H1 (cell line): ENCODE measurements around the gene TMED8. TPM values are rescaled to one million over a fixed set of nuclear protein-coding genes. Genes with fewer than 3 reads are reported as not detected.

ENCODE experiments used
- BCL11A ChIP-seq, 2 experiments: IDR thresholded peaks; one replicate each; pipeline ENCODE4 v1.6.1; 2011; ENCODE audit warnings: low read depth in 2 of 2, low read length in 2 of 2, mild to moderate bottlenecking in 2 of 2
- CBX8 ChIP-seq: fragments of 300-800, 300-1000 bp; sonication (generic); IDR thresholded peaks from 2 replicates; pipeline ENCODE4 v1.7.1; 2016; ENCODE audit warnings: low read depth, low read length, borderline replicate concordance
- CEBPB ChIP-seq: IDR thresholded peaks from 2 replicates; pipeline ENCODE4 v1.6.1; 2012; ENCODE audit warnings: low read depth, low read length
- CHD1 ChIP-seq: IDR thresholded peaks from 2 replicates; pipeline ENCODE4 v1.6.1; 2012; ENCODE audit warnings: low read depth, low read length, improper control_type of control experiment
- CHD2 ChIP-seq: IDR thresholded peaks from 2 replicates; pipeline ENCODE4 v1.6.1; 2012; ENCODE audit warnings: low read length, improper control_type of control experiment
- KDM5A ChIP-seq: fragments of 200-600 bp; IDR thresholded peaks from 2 replicates; pipeline ENCODE4 v1.7.1; 2012; ENCODE audit warnings: mild to moderate bottlenecking, low read length, inconsistent platforms, mixed read lengths
- PHF8 ChIP-seq: fragments of 200-600 bp; sonication (generic); conservative IDR thresholded peaks from 2 replicates; pipeline ENCODE4 v1.7.1; 2012; ENCODE audit warnings: low read depth, mild to moderate bottlenecking, inconsistent platforms, low read length, moderate library complexity
- SUZ12 ChIP-seq: fragments of 200-600 bp; sonication (generic); IDR thresholded peaks from 2 replicates; pipeline ENCODE4 v1.6.1; 2012; ENCODE audit warnings: mild to moderate bottlenecking, inconsistent platforms, low read length, moderate library complexity, mixed read lengths
- TCF12 ChIP-seq: IDR thresholded peaks from 2 replicates; pipeline ENCODE4 v1.6.1; 2011; ENCODE audit warnings: low read depth, mild to moderate bottlenecking, low read length
- USF2 ChIP-seq: IDR thresholded peaks from 2 replicates; pipeline ENCODE4 v1.6.1; 2011; ENCODE audit warnings: low read length, improper control_type of control experiment
- polyA plus RNA-seq, 7 experiments: library from polyadenylated mRNA; depleted of rRNA in 3 of 7; stranded (reverse) in 5 of 7; unstranded in 2 of 7; fragments of >200 nt in 5 of 7; fragments of 200-250 nt in 2 of 7; gene quantifications; 1 replicate in 5 of 7; 2 replicates in 1 of 7; 4 replicates in 1 of 7; pipeline versions ENCODE4 v1.2.1 to v1.2.3, GENCODE V29; 2011 to 2013; ENCODE audit warnings: missing spikeins in 2 of 7, mixed read lengths in 2 of 7
- total RNA-seq: library from RNA; stranded (reverse); fragmentation: NEBNext Ultra II Directional; extraction: Animal tissue kit (Norgen Biotek cat#: 25700); gene quantifications from 2 replicates; pipeline ENCODE4 v1.2.1, GENCODE V29; 2021

Gene TMED8
- total and polyA plus RNA-seq, 2 of the 8 experiments (the other 6 are each of a cell fraction or from before 2014, with no cell fraction given): 5.5 to 13.4 TPM

GRCh38 chr14:77353469-77354141, 23.3 kb downstream of the TMED8 start (continued):
- TF ChIP-seq TCF12 (no peak), USF2 (no peak), CBX8 (no peak), CHD1 (no peak), KDM5A (no peak), PHF8 (no peak), SUZ12 (no peak), CEBPB (no peak), CHD2 (no peak), BCL11A (IDR thresholded peaks at IDR 0.05; ENCODE audit: low read depth in 2 of 2, low read length in 2 of 2) (no peak)
